HG03432 (cell line): ENCODE results near the gene KIF20B.
"Not testable (repeated sequence)": the region's sequence is repeated elsewhere in the genome, so short reads cannot be mapped to it uniquely, and the experiment has no call there.

Experiments used
- ATAC-seq: cut with Tn5 transposase; IDR thresholded peaks from one replicate; pipeline ENCODE4 v1.9.1; 2021; ENCODE audit warnings: mild to moderate bottlenecking, moderate library complexity; ENCODE audit not compliant: unreplicated experiment

KIF20B gene

DNA sequence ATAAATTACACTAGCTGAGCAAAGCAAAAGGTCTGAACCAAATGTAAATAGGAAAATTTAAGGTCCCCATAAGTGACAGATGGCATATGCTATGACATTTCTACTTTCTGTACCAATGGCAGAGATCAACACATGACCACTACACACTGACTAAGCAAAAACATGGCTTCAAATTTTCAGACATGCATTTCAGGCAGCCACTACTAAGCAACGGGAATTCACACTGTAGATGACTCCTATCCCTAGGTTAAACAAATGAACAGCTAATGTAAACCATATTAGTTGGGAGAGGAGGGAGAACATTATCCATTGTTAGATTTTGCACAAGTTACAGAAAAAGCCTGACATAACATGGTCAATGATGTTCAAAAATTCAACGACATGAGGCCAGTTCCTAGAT, 11.4 kb upstream of the KIF20B start:
- no peak for ATAC-seq

GRCh38 chr10:89692416-89692815, 9.0 kb upstream of the KIF20B start:
- no peak for ATAC-seq

GRCh38 chr10:89693176-89693575, 8.2 kb upstream of the KIF20B start:
- no peak for ATAC-seq

- no peak for ATAC-seq
These were observed 6.1 kb upstream of the KIF20B start for GRCh38 chr10:89695307-89695706.

DNA sequence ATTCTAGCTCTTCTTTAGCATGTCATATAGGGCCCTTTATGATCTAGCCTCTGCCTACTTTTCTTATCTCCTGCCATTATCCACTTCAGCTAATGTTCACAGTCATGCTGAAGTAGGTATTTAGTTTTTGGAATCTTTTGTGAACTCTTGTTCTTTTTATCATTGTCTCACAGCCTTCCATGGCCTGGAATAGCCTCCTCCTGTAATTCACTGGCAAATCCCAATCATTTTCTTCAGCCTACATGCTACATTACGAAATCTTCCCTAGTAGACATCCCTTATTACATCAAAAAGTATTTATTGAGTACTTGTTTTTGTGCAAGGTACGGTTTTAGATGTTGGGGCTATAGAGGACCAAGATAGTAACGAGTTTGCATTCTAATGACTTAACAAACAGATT, 3.4 kb upstream of the KIF20B start:
- no peak for ATAC-seq

DNA sequence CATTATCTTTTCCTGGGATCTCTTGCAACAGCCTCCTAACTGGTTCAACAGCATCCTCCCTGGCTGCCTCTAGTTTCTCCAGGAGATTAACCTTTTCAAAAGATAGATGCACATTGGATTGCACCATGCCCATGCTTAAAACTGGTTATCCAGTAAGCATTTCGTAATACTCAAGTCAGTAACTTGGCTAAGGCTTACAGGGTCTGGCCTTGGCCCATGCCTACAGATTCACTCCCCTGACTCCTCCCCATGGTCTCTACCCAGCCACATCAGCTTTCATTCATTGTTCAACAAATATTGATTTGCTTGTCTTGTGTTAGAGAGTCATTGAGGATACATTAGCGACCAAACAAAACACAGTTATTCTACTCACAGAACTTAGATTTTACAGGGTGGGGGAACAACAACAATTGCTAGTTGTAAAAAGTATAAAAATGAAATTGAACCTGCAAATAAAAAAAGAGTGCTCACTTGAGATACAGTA, 1.8 kb upstream of the KIF20B start:
- no peak for ATAC-seq

DNA sequence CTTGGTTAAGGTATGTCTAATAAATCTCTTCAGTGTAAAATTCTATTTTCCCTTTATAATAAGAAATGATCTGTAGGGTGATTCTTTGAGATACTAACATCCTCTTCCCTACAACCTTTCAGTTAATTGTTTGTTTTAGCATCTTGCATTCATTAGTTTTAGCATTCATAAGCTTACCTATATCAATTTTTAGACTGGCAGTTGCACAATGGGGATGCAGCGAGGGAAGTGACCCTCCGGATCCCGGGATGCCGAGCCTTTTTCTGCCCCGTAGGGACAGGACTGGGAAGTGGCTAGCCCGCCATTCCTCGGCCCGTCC, 508 bp upstream of the KIF20B start:
- no peak for ATAC-seq

DNA sequence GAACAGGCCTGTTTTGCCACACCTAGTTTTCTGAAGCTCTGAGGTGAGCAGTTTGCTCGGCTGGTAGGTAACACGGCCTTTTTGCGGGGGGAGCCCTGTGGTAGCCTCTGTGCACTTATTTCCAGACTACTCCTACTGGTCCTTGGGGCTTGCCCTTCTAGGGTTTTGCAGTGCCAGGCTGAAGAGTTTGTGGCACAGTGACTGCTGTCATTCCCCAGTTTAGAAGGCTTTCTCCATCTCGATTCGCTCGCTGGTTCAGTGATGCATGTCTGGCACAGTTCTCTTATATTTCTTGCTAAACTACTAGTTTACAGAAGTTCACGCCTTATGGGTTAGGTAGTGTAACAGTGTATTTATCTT, 711 bp downstream of the KIF20B start:
- ATAC-seq = no peak

- no peak for ATAC-seq
These were observed 4.1 kb downstream of the KIF20B start for GRCh38 chr10:89705466-89705865.

DNA sequence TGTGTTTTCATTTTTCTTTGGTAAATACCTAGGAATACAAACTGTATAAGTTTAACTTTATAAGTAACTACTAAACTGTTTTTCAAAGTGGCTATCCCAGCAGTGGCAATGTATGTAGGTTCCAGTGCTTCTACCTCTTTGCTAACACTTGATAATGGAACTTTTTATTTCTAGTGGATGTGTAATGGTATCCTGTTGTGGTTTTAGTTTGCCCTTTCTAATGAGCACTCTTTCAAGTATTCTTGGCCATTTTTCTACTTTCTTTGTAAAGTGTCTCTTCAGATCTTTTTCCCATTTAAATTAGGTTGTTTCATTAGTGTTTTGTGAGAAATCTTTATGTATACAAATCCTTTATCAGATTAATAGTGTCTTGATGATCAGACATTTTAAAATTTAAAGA, 4.6 kb downstream of the KIF20B start:
- no peak for ATAC-seq

- no peak for ATAC-seq
These were observed 6.0 kb downstream of the KIF20B start for GRCh38 chr10:89707372-89707771.

DNA sequence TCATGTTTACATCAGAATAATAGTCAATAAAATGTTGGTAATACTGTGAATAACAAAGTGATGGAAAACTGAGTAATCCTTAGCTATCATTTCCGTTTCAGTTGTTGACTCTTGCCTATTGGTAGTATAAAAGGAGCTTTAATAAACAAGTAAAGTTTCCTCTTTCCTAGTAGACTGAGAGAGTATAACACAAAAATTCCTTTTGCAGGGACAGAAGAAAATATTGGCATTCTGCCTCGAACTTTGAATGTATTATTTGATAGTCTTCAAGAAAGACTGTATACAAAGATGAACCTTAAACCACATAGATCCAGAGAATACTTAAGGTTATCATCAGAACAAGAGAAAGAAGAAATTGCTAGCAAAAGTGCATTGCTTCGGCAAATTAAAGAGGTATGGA, 9.4 kb downstream of the KIF20B start:
- ATAC-seq = no peak

DNA sequence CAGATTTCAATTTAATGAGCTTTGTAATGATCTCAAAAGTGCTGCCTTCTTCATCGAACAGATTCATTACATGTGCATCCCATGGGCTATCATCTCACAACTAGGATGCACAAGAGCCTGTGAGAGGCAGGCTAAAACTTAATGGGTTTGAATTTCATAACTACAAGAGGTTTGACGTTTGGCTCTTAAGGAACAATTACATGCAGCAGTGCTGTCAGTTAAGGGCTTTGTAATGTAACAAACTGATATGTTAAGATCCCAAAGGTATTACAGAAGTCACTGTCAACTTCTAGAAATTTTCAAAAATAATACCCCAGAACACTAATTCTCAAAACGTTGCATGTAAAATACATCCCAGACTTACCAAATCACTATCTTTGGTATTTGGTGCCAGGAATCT, 33.2 kb downstream of the KIF20B start:
- ATAC-seq = no peak

DNA sequence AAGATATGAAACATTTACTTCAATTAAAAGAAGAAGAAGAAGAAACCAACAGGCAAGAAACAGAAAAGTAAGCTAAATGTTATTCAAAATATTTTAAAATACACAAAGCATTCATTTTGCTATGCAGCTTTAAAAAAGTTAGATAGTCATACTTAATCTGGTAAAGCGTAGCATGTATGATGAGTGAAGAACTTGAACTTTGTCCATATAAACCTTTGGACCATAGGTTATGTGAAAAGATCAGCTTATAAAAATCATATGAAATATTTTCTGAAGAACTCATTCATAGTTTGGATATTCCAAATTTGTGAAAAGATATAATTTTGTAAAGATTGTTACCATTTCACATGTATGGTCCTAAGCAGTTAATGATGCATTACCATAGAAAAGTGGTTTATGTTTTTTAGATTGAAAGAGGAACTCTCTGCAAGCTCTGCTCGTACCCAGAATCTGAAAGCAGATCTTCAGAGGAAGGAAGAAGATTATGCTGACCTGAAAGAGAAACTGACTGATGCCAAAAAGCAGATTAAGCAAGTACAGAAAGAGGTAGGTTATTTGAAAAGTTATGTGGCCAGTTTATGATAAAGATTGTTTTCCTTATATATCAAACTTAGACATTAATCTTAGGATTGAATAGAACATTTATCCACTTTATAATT, 37.3 kb downstream of the KIF20B start:
- ATAC-seq = peak; percentile 94

DNA sequence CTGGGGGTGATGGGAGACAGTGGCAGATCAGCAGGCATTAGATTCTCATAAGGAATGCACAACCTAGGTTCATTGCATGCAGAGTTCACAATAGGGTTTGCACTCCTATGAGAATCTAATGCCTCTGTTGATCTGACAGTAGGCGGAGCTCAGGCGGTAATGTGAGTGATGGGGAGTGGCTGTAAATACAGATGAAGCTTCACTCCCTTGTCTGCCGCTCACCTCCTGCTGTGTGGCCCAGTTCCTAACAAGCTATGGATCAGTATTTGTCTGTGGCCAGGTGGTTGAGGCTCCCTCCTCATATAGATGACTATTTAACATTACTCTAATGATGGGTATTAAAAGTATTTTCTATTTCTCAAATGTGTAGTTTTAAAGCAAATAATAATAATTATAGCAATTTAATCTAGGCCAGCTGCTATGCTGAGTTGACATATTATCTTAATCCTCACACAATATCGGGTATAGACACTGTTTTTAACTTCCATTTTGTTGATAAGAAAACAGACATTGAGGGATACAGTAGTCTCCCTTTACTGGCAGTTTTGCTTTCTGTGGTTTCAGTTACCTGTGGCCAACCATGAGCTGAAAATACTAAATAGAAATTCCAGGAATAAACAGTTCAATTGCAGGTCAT, 39.9 kb downstream of the KIF20B start:
- no peak for ATAC-seq

- no peak for ATAC-seq
These were observed 42.6 kb downstream of the KIF20B start for GRCh38 chr10:89744026-89744425.

DNA sequence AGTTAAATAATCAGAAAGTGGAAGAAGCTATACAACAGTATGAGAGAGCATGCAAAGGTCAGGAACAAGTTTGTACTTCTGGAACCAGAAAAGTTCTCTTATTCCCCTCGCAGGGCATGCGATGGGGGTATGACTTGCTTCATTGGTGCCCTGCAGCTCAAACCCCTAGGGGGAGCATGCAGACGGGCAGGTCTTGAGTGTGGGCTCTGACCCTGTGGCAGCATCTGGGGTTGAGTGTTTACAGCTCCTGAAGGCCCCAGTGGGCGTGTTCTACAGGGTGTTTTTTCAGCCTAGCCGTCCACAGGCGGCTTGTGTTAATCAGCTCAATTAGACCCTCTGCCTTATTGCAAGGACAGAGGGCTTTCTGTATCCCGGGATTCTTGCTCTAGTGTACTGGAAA, 44.5 kb downstream of the KIF20B start:
- no peak for ATAC-seq

DNA sequence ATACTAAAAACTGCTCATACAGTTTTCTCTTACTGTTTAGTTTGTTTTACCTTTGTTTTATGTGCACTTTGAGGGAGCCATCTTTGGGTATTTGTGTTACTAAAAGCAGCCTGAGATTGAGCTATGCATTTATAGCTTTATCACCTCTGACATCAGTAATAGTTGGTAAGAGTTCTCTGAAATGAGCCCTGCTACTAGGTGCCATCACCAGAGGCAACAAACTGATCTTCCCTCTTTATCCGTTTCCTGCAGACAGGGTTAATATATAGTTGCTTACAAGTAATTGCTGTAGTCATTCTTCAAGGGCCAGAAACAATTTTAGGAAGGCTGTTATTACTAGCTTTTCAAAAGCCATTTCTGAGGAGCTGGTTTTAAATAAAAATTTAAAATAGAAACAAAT, 49.1 kb downstream of the KIF20B start:
- ATAC-seq = no peak

- ATAC-seq = no peak
These were observed 54.0 kb downstream of the KIF20B start for GRCh38 chr10:89755374-89755773.

DNA sequence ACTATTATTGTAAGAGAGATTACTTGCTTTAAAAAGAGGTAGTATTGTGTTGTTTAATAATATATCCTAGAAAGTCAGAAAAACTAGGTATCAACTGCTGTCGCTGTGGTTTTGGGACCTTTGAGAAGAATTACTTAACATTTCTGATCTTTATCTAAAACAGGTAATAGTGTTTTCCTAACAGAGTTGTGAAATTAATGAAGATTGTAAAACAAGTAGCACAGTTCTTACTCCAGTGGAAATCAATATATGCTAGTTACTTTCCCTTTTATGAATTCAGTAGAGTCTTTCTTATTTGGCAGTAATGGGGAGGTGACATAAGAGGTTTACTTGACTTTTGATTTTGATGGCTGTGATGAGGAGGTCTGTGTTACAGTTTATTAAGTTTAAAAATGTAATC, 58.1 kb downstream of the KIF20B start:
- no peak for ATAC-seq

GRCh38 chr10:89763671-89764070, 62.3 kb downstream of the KIF20B start:
- ATAC-seq = not testable (repeated sequence)

DNA sequence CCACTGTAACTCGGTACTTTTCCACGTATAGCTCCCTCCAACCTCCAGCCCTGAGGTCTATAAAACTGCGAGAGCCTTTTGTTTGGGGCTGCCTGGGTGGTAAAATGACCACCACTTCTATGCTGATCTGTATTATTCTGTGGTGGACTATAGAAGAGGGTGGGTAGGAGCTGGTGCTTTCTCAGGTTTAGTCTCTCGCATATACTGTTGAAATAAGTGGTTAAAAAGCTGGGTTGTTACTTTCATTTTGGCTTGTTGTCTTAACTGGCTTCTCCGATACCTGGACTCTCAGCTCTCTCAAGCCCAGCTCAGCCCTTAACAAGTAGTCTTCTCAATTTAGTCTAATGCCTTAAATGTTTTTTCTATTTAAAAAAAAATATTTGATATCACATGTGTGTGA, 70.3 kb downstream of the KIF20B start:
- no peak for ATAC-seq

DNA sequence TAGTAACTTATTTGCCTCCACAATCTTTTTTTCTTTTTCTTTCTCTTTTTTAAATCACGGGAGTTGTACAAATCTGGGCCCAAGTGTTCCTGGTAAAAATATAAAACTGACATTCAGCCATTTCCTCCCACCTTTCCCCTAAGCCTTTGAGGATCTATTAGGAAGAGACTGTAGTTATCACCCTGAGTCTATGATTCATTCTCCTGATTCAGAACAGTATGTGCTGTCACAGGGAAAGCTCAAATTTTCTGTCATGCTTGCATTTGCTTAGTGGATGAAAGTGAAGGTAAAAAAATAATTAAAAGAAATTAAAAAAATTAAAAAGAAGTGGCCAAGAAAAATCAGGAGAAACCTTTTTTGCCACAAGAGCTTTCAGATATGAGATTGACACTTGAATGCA, 71.7 kb downstream of the KIF20B start:
- no peak for ATAC-seq
